ENCODE data around the gene AP3S1.

- TF ChIP-seq ZNF423 (tag by site-specific recombination; IDR thresholded peaks at IDR 0.05) (no peak), KLF16 (tag by site-specific recombination; IDR thresholded peaks at IDR 0.05) (no peak), MEIS1 (CRISPR knock-in tag; IDR thresholded peaks at IDR 0.05; ENCODE audit: borderline replicate concordance) (no peak)
Observed at GRCh38 chr5:115818821-115819220, 22.9 kb upstream of the AP3S1 start.

All from HEK293 (cell line).